ENCODE measurements around the gene MTOR. TPM values are rescaled to one million over a fixed set of nuclear protein-coding genes. Genes with fewer than 3 reads are reported as not detected.
"Not testable (repeated sequence)": the region's sequence is repeated elsewhere in the genome, so short reads cannot be mapped to it uniquely, and the experiment has no call there.

The MTOR gene
- total RNA-seq, 2 experiments from 2014 or later: 40.7 to 45.4 TPM

GRCh38 chr1:11198257-11198656 lies 64.1 kb downstream of the MTOR start:
- Mint-ChIP-seq H3K4me3 (no peak overlapping the region), H3K4me1 (no peaks in the 10 kb centered on the region), H3K27me3 (no peaks in the 10 kb centered on the region), H3K27ac (no peak overlapping the region), H3K36me3 (peaks cover 15% of the 10 kb centered on the region), H3K9me3 (no peaks in the 10 kb centered on the region)
- POLR2A ChIA-PET: no interaction called here
- ATAC-seq (ENCODE audit: low read depth) (no peak), DNase-seq (no peak)

- DNase-seq (no peak), ATAC-seq (ENCODE audit: low read depth) (no peak)
- POLR2A ChIA-PET: no interaction called here
- Mint-ChIP-seq H3K27me3 (no peaks in the 10 kb centered on the region), H3K36me3 (peaks cover 17% of the 10 kb centered on the region), H3K9me3 (no peaks in the 10 kb centered on the region), H3K4me1 (no peaks in the 10 kb centered on the region), H3K4me3 (no peak overlapping the region), H3K27ac (no peak overlapping the region)
Observed at GRCh38 chr1:11197359-11197758, 65.0 kb downstream of the MTOR start.

GRCh38 chr1:11196945-11197344 lies 65.4 kb downstream of the MTOR start:
- H3K4me3 Mint-ChIP-seq: no peak overlapping the region
- H3K9me3 Mint-ChIP-seq: no peaks in the 10 kb centered on the region
- H3K27me3 Mint-ChIP-seq: no peaks in the 10 kb centered on the region
- H3K36me3 Mint-ChIP-seq: peaks cover 17% of the 10 kb centered on the region
- no peaks in the 10 kb centered on the region for H3K4me1 Mint-ChIP-seq
- ATAC-seq (ENCODE audit: low read depth) (no peak), DNase-seq (no peak)
- H3K27ac Mint-ChIP-seq: no peak overlapping the region
- POLR2A ChIA-PET: no interaction called here

- POLR2A ChIA-PET: no interaction called here
- no peak for DNase-seq
- no peaks in the 10 kb centered on the region for H3K4me1 Mint-ChIP-seq
- peaks cover 12% of the 10 kb centered on the region for H3K36me3 Mint-ChIP-seq
- H3K27ac Mint-ChIP-seq: no peak overlapping the region
- no peaks in the 10 kb centered on the region for H3K27me3 Mint-ChIP-seq
- no peaks in the 10 kb centered on the region for H3K9me3 Mint-ChIP-seq
- no peak for ATAC-seq (ENCODE audit: low read depth)
- no peak overlapping the region for H3K4me3 Mint-ChIP-seq
Observed at GRCh38 chr1:11194407-11195176, 67.8 kb downstream of the MTOR start.

- Mint-ChIP-seq H3K9me3 (no peaks in the 10 kb centered on the region), H3K4me3 (no peak overlapping the region), H3K4me1 (no peaks in the 10 kb centered on the region), H3K27me3 (no peaks in the 10 kb centered on the region), H3K36me3 (peaks cover 9% of the 10 kb centered on the region), H3K27ac (no peak overlapping the region)
- DNase-seq (no peak), ATAC-seq (ENCODE audit: low read depth) (no peak)
- POLR2A ChIA-PET: interaction anchor here (1.1 kb wide), 1 partner anchor 133 kb away, joined by 3 read pairs; the partner anchor contains the start of gene SRM
Observed at GRCh38 chr1:11193376-11193775, 69.0 kb downstream of the MTOR start.

GRCh38 chr1:11188858-11189451 lies 73.4 kb downstream of the MTOR start, which contains the start of gene ANGPTL7:
ANGPTL7 (plus strand) TSS chr1:11189355; CDS start chr1:11189580, 225 bp downstream.
- POLR2A ChIA-PET: no interaction called here
- Mint-ChIP-seq H3K4me3 (no peak within 1 kb of the TSS), H3K36me3 (peaks cover 3% of the 10 kb centered on the region), H3K27ac (no peak within 1 kb of the TSS), H3K4me1 (no peaks in the 10 kb centered on the region), H3K9me3 (no peaks in the 10 kb centered on the region), H3K27me3 (no peaks in the 10 kb centered on the region)
- no peak for ATAC-seq (ENCODE audit: low read depth)
- no peak for DNase-seq

- DNase-seq (no peak), ATAC-seq (ENCODE audit: low read depth) (no peak)
- Mint-ChIP-seq H3K27me3 (no peaks in the 10 kb centered on the region), H3K4me3 (no peak overlapping the region), H3K9me3 (no peaks in the 10 kb centered on the region), H3K27ac (no peak overlapping the region), H3K36me3 (peaks cover 3% of the 10 kb centered on the region), H3K4me1 (no peaks in the 10 kb centered on the region)
- POLR2A ChIA-PET: no interaction called here
Observed at GRCh38 chr1:11188381-11188780, 74.0 kb downstream of the MTOR start.

GRCh38 chr1:11187931-11188330 lies 74.4 kb downstream of the MTOR start:
- H3K4me3 Mint-ChIP-seq: no peak overlapping the region
- no peak overlapping the region for H3K27ac Mint-ChIP-seq
- H3K4me1 Mint-ChIP-seq: no peaks in the 10 kb centered on the region
- ATAC-seq (ENCODE audit: low read depth) (no peak), DNase-seq (no peak)
- H3K36me3 Mint-ChIP-seq: peaks cover 3% of the 10 kb centered on the region
- H3K27me3 Mint-ChIP-seq: no peaks in the 10 kb centered on the region
- POLR2A ChIA-PET: no interaction called here
- no peaks in the 10 kb centered on the region for H3K9me3 Mint-ChIP-seq

GRCh38 chr1:11187494-11187893 lies 74.9 kb downstream of the MTOR start:
- Mint-ChIP-seq H3K4me1 (no peaks in the 10 kb centered on the region), H3K9me3 (no peaks in the 10 kb centered on the region), H3K36me3 (no peaks in the 10 kb centered on the region), H3K27me3 (no peaks in the 10 kb centered on the region), H3K4me3 (no peak overlapping the region), H3K27ac (no peak overlapping the region)
- DNase-seq (no peak), ATAC-seq (ENCODE audit: low read depth) (no peak)
- POLR2A ChIA-PET: no interaction called here

- Mint-ChIP-seq H3K4me3 (no peak overlapping the region), H3K9me3 (no peaks in the 10 kb centered on the region), H3K27ac (no peak overlapping the region), H3K4me1 (no peaks in the 10 kb centered on the region), H3K36me3 (no peaks in the 10 kb centered on the region), H3K27me3 (no peaks in the 10 kb centered on the region)
- DNase-seq (no peak), ATAC-seq (ENCODE audit: low read depth) (no peak)
- POLR2A ChIA-PET: no interaction called here
Observed at GRCh38 chr1:11187000-11187399, 75.4 kb downstream of the MTOR start.

- no peaks in the 10 kb centered on the region for H3K4me1 Mint-ChIP-seq
- no peaks in the 10 kb centered on the region for H3K36me3 Mint-ChIP-seq
- POLR2A ChIA-PET: interaction anchor here (0.6 kb wide), 1 partner anchor 144 kb away, joined by 3 read pairs; no protein-coding TSS in a partner anchor
Observed at GRCh38 chr1:11184973-11185372, 77.4 kb downstream of the MTOR start.

GRCh38 chr1:11182884-11183283 lies 79.5 kb downstream of the MTOR start:
- Mint-ChIP-seq H3K9me3 (no peaks in the 10 kb centered on the region), H3K36me3 (no peaks in the 10 kb centered on the region), H3K4me1 (no peaks in the 10 kb centered on the region), H3K4me3 (no peak overlapping the region), H3K27me3 (no peaks in the 10 kb centered on the region), H3K27ac (no peak overlapping the region)
- POLR2A ChIA-PET: no interaction called here
- DNase-seq (no peak), ATAC-seq (ENCODE audit: low read depth) (no peak)

More at GRCh38 chr1:11184973-11185372, 77.4 kb downstream of the MTOR start:
- ATAC-seq (ENCODE audit: low read depth) (no peak), DNase-seq (no peak)
- H3K27me3 Mint-ChIP-seq: no peaks in the 10 kb centered on the region
- H3K27ac Mint-ChIP-seq: no peak overlapping the region
- no peak overlapping the region for H3K4me3 Mint-ChIP-seq
- H3K9me3 Mint-ChIP-seq: no peaks in the 10 kb centered on the region

- Mint-ChIP-seq H3K9me3 (no peaks in the 10 kb centered on the region), H3K36me3 (no peaks in the 10 kb centered on the region), H3K4me1 (no peaks in the 10 kb centered on the region), H3K4me3 (no peak overlapping the region), H3K27me3 (no peaks in the 10 kb centered on the region), H3K27ac (no peak overlapping the region)
- ATAC-seq (ENCODE audit: low read depth) (no peak), DNase-seq (no peak)
- POLR2A ChIA-PET: no interaction called here
Observed at GRCh38 chr1:11180342-11180744, 82.0 kb downstream of the MTOR start.

- H3K27me3 Mint-ChIP-seq; DNase-seq; ATAC-seq (ENCODE audit: low read depth); H3K4me1 Mint-ChIP-seq; H3K27ac Mint-ChIP-seq; H3K4me3 Mint-ChIP-seq; H3K36me3 Mint-ChIP-seq; H3K9me3 Mint-ChIP-seq; POLR2A ChIA-PET: not testable (repeated sequence)
Observed at GRCh38 chr1:11179749-11180148, 82.6 kb downstream of the MTOR start.

Measured in activated naive CD8-positive, alpha-beta T cell treated with anti-CD3 and anti-CD28 coated beads, Interleukin-2, amount 10 ng/mL, durations not matched to agents 7 days and 5 days (primary cell).